ENCODE data around the gene UTP25.

- TF ChIP-seq CTCF (IDR thresholded peaks at IDR 0.05) (no peak), EP300 (IDR thresholded peaks at IDR 0.05) (no peak)
Observed at GRCh38 chr1:209862391-209863356, 34.9 kb downstream of the UTP25 start.

All from ovary (tissue), 3 donors.